ENCODE measurements around the gene SYTL3.
A peak's percentile ranks its signal among the peaks of the same experiment; 100 is the strongest.

DNA sequence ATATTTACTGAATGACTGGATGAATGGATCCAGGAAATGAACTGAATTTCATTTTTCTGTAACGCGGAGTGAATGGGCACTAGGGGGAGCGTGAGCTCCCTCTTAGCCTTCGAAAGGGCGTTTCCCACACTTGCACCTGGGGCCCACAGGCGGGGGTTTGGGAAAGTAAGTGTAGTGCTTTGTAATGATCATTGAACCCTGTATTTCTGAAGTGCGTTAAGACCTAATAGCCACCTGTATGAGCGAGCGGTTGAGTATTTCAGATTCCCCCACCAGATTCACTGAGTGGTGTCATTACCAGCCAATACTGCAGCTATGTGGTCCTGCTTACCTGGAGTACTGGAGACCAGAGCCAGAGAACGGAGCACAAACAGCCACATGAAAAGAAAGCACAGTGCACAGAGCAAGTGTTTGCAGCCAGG lies 10.5 kb downstream of the SYTL3 start:
- TF ChIP-seq, protein P1, sequence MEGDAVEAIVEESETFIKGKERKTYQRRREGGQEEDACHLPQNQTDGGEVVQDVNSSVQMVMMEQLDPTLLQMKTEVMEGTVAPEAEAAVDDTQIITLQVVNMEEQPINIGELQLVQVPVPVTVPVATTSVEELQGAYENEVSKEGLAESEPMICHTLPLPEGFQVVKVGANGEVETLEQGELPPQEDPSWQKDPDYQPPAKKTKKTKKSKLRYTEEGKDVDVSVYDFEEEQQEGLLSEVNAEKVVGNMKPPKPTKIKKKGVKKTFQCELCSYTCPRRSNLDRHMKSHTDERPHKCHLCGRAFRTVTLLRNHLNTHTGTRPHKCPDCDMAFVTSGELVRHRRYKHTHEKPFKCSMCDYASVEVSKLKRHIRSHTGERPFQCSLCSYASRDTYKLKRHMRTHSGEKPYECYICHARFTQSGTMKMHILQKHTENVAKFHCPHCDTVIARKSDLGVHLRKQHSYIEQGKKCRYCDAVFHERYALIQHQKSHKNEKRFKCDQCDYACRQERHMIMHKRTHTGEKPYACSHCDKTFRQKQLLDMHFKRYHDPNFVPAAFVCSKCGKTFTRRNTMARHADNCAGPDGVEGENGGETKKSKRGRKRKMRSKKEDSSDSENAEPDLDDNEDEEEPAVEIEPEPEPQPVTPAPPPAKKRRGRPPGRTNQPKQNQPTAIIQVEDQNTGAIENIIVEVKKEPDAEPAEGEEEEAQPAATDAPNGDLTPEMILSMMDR (IDR thresholded peaks at IDR 0.05 in 4 of 5, conservative IDR thresholded peaks at IDR 0.05 in 1 of 5) = peak in 3 of 5 experiments; percentile 18 to 41 (median 19)
- TF ChIP-seq POLR2A (IDR thresholded peaks at IDR 0.05) = no peak

All from gastrocnemius medialis (tissue), 4 donors.